CD4-positive, alpha-beta memory T cell (primary cell): Measurements from ENCODE around the gene TBCA. TPM values are rescaled to one million over a fixed set of nuclear protein-coding genes. Genes with fewer than 3 reads are reported as not detected.
A peak's percentile ranks its signal among the peaks of the same experiment; 100 is the strongest.

Experiments
- CTCF ChIA-PET: fragments of 350-600 bp; sonication (Branson Sonifier 250); formaldehyde crosslinking; loops from one replicate; lab custom pipeline; 2021; ENCODE audit warnings: inconsistent platforms; ENCODE audit not compliant: partially characterized antibody; lab: Charles Lee
- POLR2A ChIA-PET: fragments of 350-600 bp; sonication (Branson Sonifier 250); formaldehyde crosslinking; loops from one replicate; lab custom pipeline; 2021; ENCODE audit not compliant: partially characterized antibody; lab: Charles Lee
- DNase-seq, 5 donors: peaks; one replicate each; pipeline versions ENCODE4 v3.0.0 to v3.0.0-alpha.2; 2020 to 2022; ENCODE audit warnings: mixed read lengths in 1 of 5
- H3K27ac ChIP-seq: one replicate; pipeline ENCODE4 v1.7.0; 2013; ENCODE audit warnings: low read depth, low read length
- H3K27me3 ChIP-seq: 2 replicates; pipeline ENCODE4 v1.7.0; 2013; ENCODE audit warnings: mild to moderate bottlenecking, low read length, moderate library complexity; ENCODE audit not compliant: insufficient read depth
- H3K36me3 ChIP-seq: 2 replicates; pipeline ENCODE4 v1.7.0; 2013; ENCODE audit warnings: mild to moderate bottlenecking, low read length, moderate library complexity; ENCODE audit not compliant: insufficient read depth
- H3K4me1 ChIP-seq: 2 replicates; pipeline ENCODE4 v1.7.0; 2013; ENCODE audit warnings: mild to moderate bottlenecking, low read length, moderate library complexity; ENCODE audit not compliant: insufficient read depth
- H3K4me3 ChIP-seq, 2 donors: one replicate each; pipeline ENCODE4 v1.7.0; 2013; ENCODE audit warnings: low read length in 2 of 2, mild to moderate bottlenecking in 1 of 2
- H3K9me3 ChIP-seq, 2 donors: one replicate each; pipeline ENCODE4 v1.7.0; 2013; ENCODE audit warnings: low read length in 2 of 2, control low read depth in 1 of 2; ENCODE audit not compliant: control insufficient read depth in 1 of 2
- H3K27ac Mint-ChIP-seq, 7 donors: one replicate each; pipeline ENCODE4 v1.8.0; 2020 to 2021; ENCODE audit warnings: mixed read lengths in 7 of 7, mild to moderate bottlenecking in 6 of 7, inconsistent platforms in 3 of 7, moderate library complexity in 3 of 7
- H3K27me3 Mint-ChIP-seq, 2 donors: one replicate each; pipeline ENCODE4 v1.8.0; 2020 to 2021; ENCODE audit warnings: mixed read lengths in 2 of 2
- H3K36me3 Mint-ChIP-seq, 2 donors: one replicate each; pipeline ENCODE4 v1.8.0; 2020 to 2021; ENCODE audit warnings: mixed read lengths in 2 of 2, inconsistent platforms in 1 of 2, mild to moderate bottlenecking in 1 of 2
- H3K4me1 Mint-ChIP-seq, 4 donors: one replicate each; pipeline ENCODE4 v1.8.0; 2020 to 2021; ENCODE audit warnings: mixed read lengths in 4 of 4, mild to moderate bottlenecking in 1 of 4
- H3K4me3 Mint-ChIP-seq, 8 donors: one replicate each; pipeline ENCODE4 v1.8.0; 2020 to 2021; ENCODE audit warnings: mixed read lengths in 8 of 8, mild to moderate bottlenecking in 7 of 8, moderate library complexity in 6 of 8, inconsistent platforms in 3 of 8
- H3K9me3 Mint-ChIP-seq, 8 donors: one replicate each; pipeline ENCODE4 v1.8.0; 2020 to 2021; ENCODE audit warnings: mixed read lengths in 8 of 8, mild to moderate bottlenecking in 5 of 8, inconsistent platforms in 3 of 8, moderate library complexity in 1 of 8
- intact Hi-C: fragments of 100-400 bp; cut with micrococcal nuclease; formaldehyde crosslinking; loops from one replicate; pipeline ENCODE4 v1.15.1; 2023
- polyA plus RNA-seq, 2 donors: library from polyadenylated mRNA; unstranded; fragments of 300-500 nt; fragmentation: Illumina TruSeq; gene quantifications; one replicate each; pipeline ENCODE4 v1.2.3, GENCODE V29; 2021
- total RNA-seq, 2 experiments: library from RNA; stranded (reverse); gene quantifications; one replicate each; pipeline ENCODE4 v1.2.3, GENCODE V29; 2021

The TBCA gene
- total and polyA plus RNA-seq, 4 experiments from 2014 or later: 80.4 to 200 (median 138) TPM

GRCh38 chr5:77698920-77699319 is 77.2 kb downstream of the TBCA start:
- H3K9me3 Mint-ChIP-seq: peaks cover 0 to 3% (median 0%) of the 10 kb centered on the region in 8 donors
- Histone ChIP-seq H3K4me3 (no peak overlapping the region), H3K4me1 (peaks cover 5% of the 10 kb centered on the region), H3K36me3 (peaks cover 9% of the 10 kb centered on the region), H3K27ac (no peak overlapping the region), H3K27me3 (no peaks in the 10 kb centered on the region), H3K9me3 (no peaks in the 10 kb centered on the region)
- H3K27ac Mint-ChIP-seq: no peak overlapping the region
- no peak overlapping the region for H3K4me3 Mint-ChIP-seq
- ChIA-PET POLR2A (no interaction called here), CTCF (no interaction called here)
- no peaks in the 10 kb centered on the region for H3K27me3 Mint-ChIP-seq
- H3K4me1 Mint-ChIP-seq: peaks cover 21 to 25% (median 23%) of the 10 kb centered on the region in 4 donors
- H3K36me3 Mint-ChIP-seq: peaks cover 58 to 70% of the 10 kb centered on the region in 2 donors
- no peak for DNase-seq
- intact Hi-C loops: no loop called here

DNA sequence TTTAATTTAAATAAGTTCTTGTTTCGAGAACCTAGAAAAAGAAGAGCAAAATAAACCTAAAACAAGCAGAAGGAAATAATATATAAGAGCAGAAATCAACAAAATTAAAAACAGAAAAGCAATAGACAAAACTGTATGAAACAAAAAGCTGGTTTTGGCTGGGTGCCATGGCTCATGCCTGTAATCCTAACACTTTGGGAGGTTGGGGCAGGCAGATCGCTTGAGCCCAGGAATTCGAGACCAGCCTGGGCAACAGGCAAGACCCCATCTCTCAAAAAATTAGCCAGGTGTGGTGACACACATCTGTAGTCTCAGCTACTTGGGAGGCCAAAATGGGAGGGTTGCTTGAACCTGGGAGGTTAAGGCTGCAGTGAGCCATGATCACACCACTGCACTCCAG is 78.4 kb downstream of the TBCA start:
- H3K9me3 ChIP-seq: no peaks in the 10 kb centered on the region
- no peak overlapping the region for H3K27ac ChIP-seq
- H3K4me1 Mint-ChIP-seq: peaks cover 21 to 24% (median 22%) of the 10 kb centered on the region in 4 donors
- H3K27me3 ChIP-seq: no peaks in the 10 kb centered on the region
- intact Hi-C loops: no loop called here
- H3K27me3 Mint-ChIP-seq: no peaks in the 10 kb centered on the region
- peaks cover 5% of the 10 kb centered on the region for H3K4me1 ChIP-seq
- ChIA-PET CTCF (no interaction called here), POLR2A (no interaction called here)
- H3K36me3 Mint-ChIP-seq: peaks cover 53 to 66% of the 10 kb centered on the region in 2 donors
- H3K4me3 Mint-ChIP-seq: no peak overlapping the region
- no peak for DNase-seq
- no peak overlapping the region for H3K4me3 ChIP-seq
- peaks cover 0 to 3% (median 0%) of the 10 kb centered on the region in 8 donors for H3K9me3 Mint-ChIP-seq
- H3K36me3 ChIP-seq: peaks cover 5% of the 10 kb centered on the region
- peak overlapping the region in 2 of 7 donors; percentile 11 to 68 for H3K27ac Mint-ChIP-seq

DNA sequence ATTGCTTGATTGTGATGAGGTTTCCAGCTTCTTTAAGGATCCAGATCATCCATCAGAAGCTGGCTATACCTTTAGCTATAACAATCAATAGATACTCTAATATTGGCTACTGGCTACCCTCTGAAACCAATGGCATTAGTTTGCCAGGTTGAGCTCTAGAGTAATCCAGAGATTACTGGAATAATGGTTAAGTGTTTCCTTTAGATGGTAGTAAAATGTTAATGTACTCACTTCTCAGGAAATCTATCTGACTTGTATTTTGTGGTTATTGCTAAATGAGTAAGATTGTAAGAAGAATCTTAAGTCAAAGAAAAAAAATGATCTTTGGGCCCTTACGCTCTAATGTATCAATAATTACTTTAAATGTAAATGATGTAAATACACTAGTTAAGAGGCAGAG is 80.0 kb downstream of the TBCA start:
- Mint-ChIP-seq H3K27ac (no peak overlapping the region), H3K36me3 (peaks cover 55 to 62% of the 10 kb centered on the region in 2 donors), H3K9me3 (peaks cover 0 to 3% (median 0%) of the 10 kb centered on the region in 8 donors), H3K4me1 (peaks cover 19 to 20% (median 19%) of the 10 kb centered on the region in 4 donors), H3K4me3 (no peak overlapping the region), H3K27me3 (no peaks in the 10 kb centered on the region)
- ChIA-PET CTCF (interaction anchor here (1.5 kb wide), 1 partner anchor 16 kb away, joined by 3 read pairs; no protein-coding TSS in a partner anchor), POLR2A (no interaction called here)
- H3K27ac ChIP-seq: no peak overlapping the region
- H3K9me3 ChIP-seq: no peaks in the 10 kb centered on the region
- no peak overlapping the region for H3K4me3 ChIP-seq
- intact Hi-C loops: no loop called here
- no peak for DNase-seq
- H3K36me3 ChIP-seq: no peaks in the 10 kb centered on the region
- H3K4me1 ChIP-seq: peaks cover 5% of the 10 kb centered on the region
- H3K27me3 ChIP-seq: no peaks in the 10 kb centered on the region

DNA sequence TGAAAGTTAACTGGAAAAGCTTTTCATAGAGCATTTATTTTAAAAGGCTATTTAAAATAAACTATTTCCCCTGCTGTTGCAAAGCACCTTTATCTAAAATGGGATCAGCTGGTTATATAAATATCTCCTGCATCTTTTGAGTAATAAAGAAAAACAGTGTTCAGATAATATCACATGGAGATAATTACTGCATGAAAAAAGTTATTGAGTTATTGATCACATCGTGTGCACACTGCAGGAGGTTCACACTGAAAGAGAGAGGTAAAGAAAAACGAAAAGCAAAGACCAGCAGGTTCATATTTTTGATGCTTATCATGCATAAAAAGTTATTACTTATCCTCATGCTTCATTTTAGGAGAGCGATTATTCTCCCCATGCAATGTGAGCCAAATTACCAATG is 82.2 kb downstream of the TBCA start:
- H3K36me3 Mint-ChIP-seq: peaks cover 53 to 61% of the 10 kb centered on the region in 2 donors
- no peaks in the 10 kb centered on the region for H3K27me3 Mint-ChIP-seq
- CTCF ChIA-PET: interaction anchor here (0.7 kb wide), 1 partner anchor 563 kb away, joined by 3 read pairs; no protein-coding TSS in a partner anchor

GRCh38 chr5:77683171-77683732 is 92.9 kb downstream of the TBCA start:
- Mint-ChIP-seq H3K9me3 (peaks cover 0 to 2% (median 0%) of the 10 kb centered on the region in 8 donors), H3K36me3 (peaks cover 3 to 7% of the 10 kb centered on the region in 2 donors), H3K27me3 (no peaks in the 10 kb centered on the region), H3K4me3 (no peak overlapping the region), H3K4me1 (no peaks in the 10 kb centered on the region), H3K27ac (no peak overlapping the region)
- H3K9me3 ChIP-seq: no peaks in the 10 kb centered on the region
- no peak overlapping the region for H3K4me3 ChIP-seq
- CTCF ChIA-PET: no interaction called here
- POLR2A ChIA-PET: no interaction called here
- no peak for DNase-seq
- H3K27me3 ChIP-seq: no peaks in the 10 kb centered on the region
- no peaks in the 10 kb centered on the region for H3K4me1 ChIP-seq
- intact Hi-C loops: no loop called here
- H3K27ac ChIP-seq: no peak overlapping the region
- no peaks in the 10 kb centered on the region for H3K36me3 ChIP-seq

More for the DNA sequence above, 82.2 kb downstream of the TBCA start:
- Histone ChIP-seq H3K4me1 (peaks cover 5% of the 10 kb centered on the region), H3K9me3 (no peaks in the 10 kb centered on the region), H3K4me3 (no peak overlapping the region), H3K27me3 (no peaks in the 10 kb centered on the region), H3K27ac (no peak overlapping the region), H3K36me3 (no peaks in the 10 kb centered on the region)
- Mint-ChIP-seq H3K4me3 (no peak overlapping the region), H3K27ac (peak overlapping the region in 1 of 7 donors; percentile 53), H3K9me3 (peaks cover 0 to 3% (median 0%) of the 10 kb centered on the region in 8 donors), H3K4me1 (peaks cover 4 to 14% (median 9%) of the 10 kb centered on the region in 4 donors)
- intact Hi-C loops: no loop called here
- POLR2A ChIA-PET: no interaction called here
- no peak for DNase-seq

GRCh38 chr5:77670526-77670925 is 105.6 kb downstream of the TBCA start:
- peaks cover 0 to 9% (median 3%) of the 10 kb centered on the region in 8 donors for H3K9me3 Mint-ChIP-seq
- CTCF ChIA-PET: no interaction called here
- peaks cover 4 to 20% of the 10 kb centered on the region in 2 donors for H3K27me3 Mint-ChIP-seq
- H3K4me1 Mint-ChIP-seq: no peaks in the 10 kb centered on the region
- no peak overlapping the region for H3K4me3 Mint-ChIP-seq
- Histone ChIP-seq H3K27me3 (no peaks in the 10 kb centered on the region), H3K27ac (no peak overlapping the region), H3K4me3 (no peak overlapping the region), H3K4me1 (no peaks in the 10 kb centered on the region), H3K36me3 (no peaks in the 10 kb centered on the region), H3K9me3 (no peaks in the 10 kb centered on the region)
- H3K36me3 Mint-ChIP-seq: no peaks in the 10 kb centered on the region
- POLR2A ChIA-PET: no interaction called here
- no peak overlapping the region for H3K27ac Mint-ChIP-seq
- intact Hi-C loops: no loop called here
- no peak for DNase-seq

DNA sequence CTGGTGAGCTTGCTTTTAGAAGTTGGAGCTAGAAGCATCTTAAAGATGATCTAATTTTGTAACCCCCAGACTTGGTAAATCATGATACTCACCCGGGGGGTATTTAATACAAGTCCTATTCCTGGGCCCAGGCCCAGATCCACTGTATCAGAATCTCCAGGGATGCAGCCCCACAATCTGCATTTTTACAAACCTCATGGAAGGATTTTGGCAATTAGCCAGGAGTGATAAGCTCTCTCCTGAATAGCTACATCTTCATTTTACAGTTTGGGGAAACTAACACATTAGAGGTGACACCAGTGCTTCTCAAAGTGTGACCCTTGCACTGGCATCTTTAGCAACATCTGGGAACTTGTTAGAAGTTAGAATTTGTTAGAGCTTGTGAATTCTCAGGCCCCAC is 106.5 kb downstream of the TBCA start:
- Histone ChIP-seq H3K27me3 (no peaks in the 10 kb centered on the region), H3K4me3 (no peak overlapping the region), H3K27ac (no peak overlapping the region), H3K36me3 (no peaks in the 10 kb centered on the region), H3K9me3 (no peaks in the 10 kb centered on the region), H3K4me1 (no peaks in the 10 kb centered on the region)
- intact Hi-C loops: no loop called here
- H3K27me3 Mint-ChIP-seq: peaks cover 4 to 19% of the 10 kb centered on the region in 2 donors
- ChIA-PET CTCF (no interaction called here), POLR2A (no interaction called here)
- H3K27ac Mint-ChIP-seq: no peak overlapping the region
- no peaks in the 10 kb centered on the region for H3K4me1 Mint-ChIP-seq
- H3K9me3 Mint-ChIP-seq: peaks cover 0 to under 1% (median 0%) of the 10 kb centered on the region in 8 donors
- DNase-seq: no peak
- no peaks in the 10 kb centered on the region for H3K36me3 Mint-ChIP-seq
- H3K4me3 Mint-ChIP-seq: no peak overlapping the region
